H1 (cell line): ENCODE measurements around the gene C20orf202. TPM values are rescaled to one million over a fixed set of nuclear protein-coding genes. Genes with fewer than 3 reads are reported as not detected.

Experiments
- CTCF ChIA-PET: fragments of 300-600 bp; sonication (Branson Sonifier 250); formaldehyde crosslinking; loops from one replicate; lab custom pipeline; 2021; ENCODE audit not compliant: partially characterized antibody; lab: Charles Lee
- POLR2A ChIA-PET: fragments of 300-600 bp; sonication (Branson Sonifier 250); formaldehyde crosslinking; loops from one replicate; lab custom pipeline; 2021; ENCODE audit warnings: inconsistent platforms; ENCODE audit not compliant: partially characterized antibody; lab: Charles Lee
- DNase-seq, 2 experiments: peaks; one replicate each; pipeline versions ENCODE4 v3.0.0 to v3.0.0-alpha.2; 2010 to 2022; ENCODE audit warnings: low spot score in 2 of 2, low read depth in 1 of 2, mixed read lengths in 1 of 2
- FAIRE-seq: peaks from 2 replicates; lab custom pipeline; 2011; peaks lifted over from hg19 to GRCh38; lab: Jason Lieb, UNC
- H2AFZ ChIP-seq: 2 replicates; pipeline ENCODE4 v1.8.1; 2012; ENCODE audit warnings: low read length, inconsistent platforms
- H2AK5ac ChIP-seq: 2 replicates; pipeline ENCODE4 v1.6.1; 2013; ENCODE audit warnings: low read depth, low read length
- H2BK120ac ChIP-seq: replicated peaks from 2 replicates; pipeline ENCODE3; 2013; ENCODE audit warnings: low read depth, low read length, inconsistent platforms
- H2BK12ac ChIP-seq: 2 replicates; pipeline ENCODE4 v1.6.1; 2013; ENCODE audit warnings: low read depth, low read length
- H2BK15ac ChIP-seq: 2 replicates; pipeline ENCODE4 v1.6.1; 2013; ENCODE audit warnings: low read length
- H2BK20ac ChIP-seq: 2 replicates; pipeline ENCODE4 v1.6.1; 2013; ENCODE audit warnings: low read length
- H2BK5ac ChIP-seq: 2 replicates; pipeline ENCODE4 v1.6.1; 2013; ENCODE audit warnings: low read depth, low read length
- H3K14ac ChIP-seq: 2 replicates; pipeline ENCODE4 v1.6.1; 2013; ENCODE audit warnings: inconsistent platforms; ENCODE audit not compliant: insufficient read length
- H3K18ac ChIP-seq: 2 replicates; pipeline ENCODE4 v1.6.1; 2013; ENCODE audit warnings: low read length; ENCODE audit errors: extremely low read depth
- H3K23ac ChIP-seq: 2 replicates; pipeline ENCODE4 v1.6.1; 2013; ENCODE audit warnings: inconsistent platforms; ENCODE audit not compliant: insufficient read length
- H3K23me2 ChIP-seq: 2 replicates; pipeline ENCODE4 v1.6.1; 2013; ENCODE audit warnings: low read depth, low read length
- H3K27ac ChIP-seq: 2 replicates; pipeline ENCODE4 v1.6.1; 2011; ENCODE audit warnings: low read depth, low read length, inconsistent platforms
- H3K27me3 ChIP-seq, 4 experiments: replicated peaks in 1 of 4; 1 replicate in 1 of 4; 2 replicates in 3 of 4; pipeline versions ENCODE4 v1.6.1 to v1.8.1; 2011 to 2013; ENCODE audit warnings: low read length in 3 of 4, mild to moderate bottlenecking in 3 of 4, inconsistent platforms in 2 of 4, mixed read lengths in 2 of 4, moderate library complexity in 1 of 4; ENCODE audit not compliant: control insufficient read depth in 3 of 4, insufficient read depth in 3 of 4; ENCODE audit errors: extremely low read depth in 1 of 4
- H3K36me3 ChIP-seq, 4 experiments: 2 replicates each; pipeline versions ENCODE4 v1.6.1 to v1.8.1; 2011 to 2013; ENCODE audit warnings: mild to moderate bottlenecking in 4 of 4, low read length in 3 of 4, moderate library complexity in 2 of 4, control low read depth in 1 of 4, inconsistent platforms in 1 of 4; ENCODE audit not compliant: insufficient read depth in 4 of 4, control insufficient read depth in 2 of 4
- H3K4ac ChIP-seq: replicated peaks from 2 replicates; pipeline ENCODE3; 2013; ENCODE audit warnings: low read length, low read depth, mixed read lengths, inconsistent platforms; ENCODE audit not compliant: insufficient read length
- H3K4me1 ChIP-seq, 4 experiments: replicated peaks in 1 of 4; 1 replicate in 1 of 4; 2 replicates in 3 of 4; pipeline versions ENCODE4 v1.6.1 to v1.8.1; 2011 to 2013; ENCODE audit warnings: low read length in 3 of 4, inconsistent platforms in 2 of 4, mixed read lengths in 1 of 4; ENCODE audit not compliant: insufficient read depth in 4 of 4, control insufficient read depth in 3 of 4
- H3K4me2 ChIP-seq, 2 experiments: 2 replicates each; pipeline versions ENCODE4 v1.6.1 to v1.8.1; 2011 to 2013; ENCODE audit warnings: low read depth in 2 of 2, low read length in 2 of 2, control low read depth in 1 of 2, inconsistent platforms in 1 of 2, mild to moderate bottlenecking in 1 of 2; ENCODE audit not compliant: insufficient read depth in 1 of 2
- H3K4me3 ChIP-seq, 4 experiments: fragments of 200-600, 300-600 bp in 1 of 4; sonication (generic), shearing (Covaris generic), sonication (Bioruptor Twin) in 1 of 4; 2 replicates each; pipeline versions ENCODE4 v1.5.1 to v1.8.1; 2011 to 2016; ENCODE audit warnings: low read length in 4 of 4, low read depth in 3 of 4, control low read depth in 2 of 4, inconsistent platforms in 2 of 4, mild to moderate bottlenecking in 2 of 4, mixed read lengths in 1 of 4, moderate library complexity in 1 of 4; ENCODE audit not compliant: insufficient read depth in 2 of 4; ENCODE audit errors: extremely low read depth in 1 of 4
- H3K56ac ChIP-seq: replicated peaks from 2 replicates; pipeline ENCODE3; 2013; ENCODE audit warnings: low read depth, mild to moderate bottlenecking, mixed read lengths, low read length, inconsistent platforms; ENCODE audit not compliant: insufficient read length
- H3K79me1 ChIP-seq: 2 replicates; pipeline ENCODE4 v1.6.1; 2013; ENCODE audit warnings: low read depth, low read length, control low read depth
- H3K79me2 ChIP-seq, 2 experiments: 2 replicates each; pipeline versions ENCODE4 v1.6.1 to v1.8.1; 2012 to 2013; ENCODE audit warnings: low read length in 2 of 2, mild to moderate bottlenecking in 2 of 2, inconsistent platforms in 1 of 2; ENCODE audit not compliant: insufficient read depth in 2 of 2, control insufficient read depth in 1 of 2
- H3K9ac ChIP-seq, 4 experiments: replicated peaks in 1 of 4; 1 replicate in 1 of 4; 2 replicates in 3 of 4; pipeline versions ENCODE4 v1.6.1 to v1.8.1; 2011 to 2013; ENCODE audit warnings: low read depth in 3 of 4, low read length in 3 of 4, control low read depth in 2 of 4, mild to moderate bottlenecking in 2 of 4, moderate library complexity in 2 of 4, inconsistent platforms in 1 of 4; ENCODE audit errors: extremely low read depth in 1 of 4
- H3K9me3 ChIP-seq, 2 experiments: 2 replicates each; pipeline versions ENCODE4 v1.6.1 to v1.8.1; 2012 to 2013; ENCODE audit warnings: mild to moderate bottlenecking in 2 of 2, moderate library complexity in 2 of 2, control low read depth in 1 of 2, inconsistent platforms in 1 of 2, low read depth in 1 of 2, low read length in 1 of 2, mixed read lengths in 1 of 2; ENCODE audit not compliant: insufficient read depth in 2 of 2
- H4K20me1 ChIP-seq, 2 experiments: replicated peaks in 1 of 2; 2 replicates each; pipeline versions ENCODE3 to v1.8.1; 2011 to 2013; ENCODE audit warnings: inconsistent platforms in 2 of 2, low read length in 2 of 2, mild to moderate bottlenecking in 1 of 2; ENCODE audit not compliant: insufficient read depth in 2 of 2, control insufficient read depth in 1 of 2
- H4K5ac ChIP-seq: 2 replicates; pipeline ENCODE4 v1.6.1; 2013; ENCODE audit warnings: low read length, low read depth, mixed read lengths, inconsistent platforms; ENCODE audit not compliant: insufficient read length
- H4K8ac ChIP-seq: 2 replicates; pipeline ENCODE4 v1.8.0; 2013; ENCODE audit warnings: mild to moderate bottlenecking, moderate library complexity, low read length, inconsistent platforms; ENCODE audit not compliant: insufficient read depth; ENCODE audit errors: extremely low read depth
- H4K91ac ChIP-seq: replicated peaks from 2 replicates; pipeline ENCODE3; 2013; ENCODE audit warnings: low read length, mixed read lengths, inconsistent platforms; ENCODE audit not compliant: insufficient read length
- SIN3A ChIP-seq, 2 experiments: IDR thresholded peaks in 1 of 2; conservative IDR thresholded peaks in 1 of 2; 2 replicates each; pipeline ENCODE4 v1.6.1; 2011 to 2012; ENCODE audit warnings: low read length in 2 of 2, improper control_type of control experiment in 1 of 2, low read depth in 1 of 2, mild to moderate bottlenecking in 1 of 2
- SP4 ChIP-seq: IDR thresholded peaks from 2 replicates; pipeline ENCODE4 v1.6.1; 2012; ENCODE audit warnings: low read length, inconsistent platforms
- WGBS, 2 experiments: shearing (Covaris generic) in 1 of 2; methylation state at CpG; one replicate each; pipeline versions ENCODE4 v1.1.6 to v1.1.7; 2013 to 2015; ENCODE audit warnings: low lambda C conversion rate in 2 of 2, mixed read lengths in 2 of 2, inconsistent platforms in 1 of 2, low coverage in 1 of 2, missing lambda C conversion rate in 1 of 2; ENCODE audit not compliant: insufficient replicate concordance in 2 of 2, insufficient coverage in 1 of 2, insufficient read length in 1 of 2; ENCODE audit errors: extremely low coverage in 1 of 2, missing lambda C conversion rate in 1 of 2; 5-methylcytosine and 5-hydroxymethylcytosine counted together
- polyA plus RNA-seq, 7 experiments: library from polyadenylated mRNA; depleted of rRNA in 3 of 7; stranded (reverse) in 5 of 7; unstranded in 2 of 7; fragments of >200 nt in 5 of 7; fragments of 200-250 nt in 2 of 7; gene quantifications; 1 replicate in 5 of 7; 2 replicates in 1 of 7; 4 replicates in 1 of 7; pipeline versions ENCODE4 v1.2.1 to v1.2.3, GENCODE V29; 2011 to 2013; ENCODE audit warnings: missing spikeins in 2 of 7, mixed read lengths in 2 of 7
- total RNA-seq: library from RNA; stranded (reverse); fragmentation: NEBNext Ultra II Directional; extraction: Animal tissue kit (Norgen Biotek cat#: 25700); gene quantifications from 2 replicates; pipeline ENCODE4 v1.2.1, GENCODE V29; 2021

Gene C20orf202
- total and polyA plus RNA-seq, 2 of the 8 experiments (the other 6 are each of a cell fraction or from before 2014, with no cell fraction given): 0.12 TPM; not detected in 1

DNA sequence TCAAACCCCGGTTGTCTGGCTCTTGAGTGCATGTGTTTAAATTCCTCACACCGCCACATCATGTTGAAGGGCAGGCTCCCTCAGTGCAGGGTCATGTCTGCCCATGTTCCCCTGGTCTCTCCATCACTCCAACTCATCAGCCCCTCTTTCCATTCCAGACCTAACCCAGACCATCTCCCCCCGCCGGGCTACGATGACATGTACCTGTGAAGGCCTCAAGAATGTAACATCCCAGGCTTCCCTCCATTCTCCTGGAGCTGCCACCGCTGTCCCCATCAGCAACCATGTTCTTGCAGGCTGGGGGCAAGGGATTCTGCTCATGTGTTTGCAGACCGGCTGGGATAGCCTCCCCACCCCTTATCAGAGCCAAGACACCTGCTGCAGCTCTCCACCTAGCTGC is 38.4 kb upstream of the C20orf202 start:
- H2BK15ac ChIP-seq: no peak overlapping the region
- H4K20me1 ChIP-seq: peaks cover 0 to 17% of the 10 kb centered on the region in 2 experiments
- DNase-seq (no peak), FAIRE-seq (no peak)
- H3K27me3 ChIP-seq: no peaks in the 10 kb centered on the region
- H4K5ac ChIP-seq: no peak overlapping the region
- H3K27ac ChIP-seq: no peak overlapping the region
- H3K79me1 ChIP-seq: no peaks in the 10 kb centered on the region; the same call in 1 of the 2 replicates
- H2BK12ac ChIP-seq: no peak overlapping the region
- H3K4ac ChIP-seq: no peak overlapping the region
- H3K9me3 ChIP-seq: no peaks in the 10 kb centered on the region
- no peaks in the 10 kb centered on the region for H3K79me2 ChIP-seq
- H3K14ac ChIP-seq: no peak overlapping the region
- H3K36me3 ChIP-seq: peaks cover 14 to 61% (median 47%) of the 10 kb centered on the region in 4 experiments; a peak in 7 of 8 replicates
- WGBS, 2 experiments: 89% methylated on average over 7 of the region's 7 CpGs; no CpG with 5 or more reads in 1 of the 2 experiments
- H3K9ac ChIP-seq: no peak overlapping the region
- H4K91ac ChIP-seq: no peak overlapping the region
- no peak overlapping the region for H3K4me2 ChIP-seq
- no peak overlapping the region for H3K56ac ChIP-seq
- no peak overlapping the region for H3K23ac ChIP-seq
- no peak overlapping the region for H2BK20ac ChIP-seq
- H2BK120ac ChIP-seq: no peak overlapping the region
- H3K18ac ChIP-seq: no peak overlapping the region
- H2AK5ac ChIP-seq: no peak overlapping the region
- H3K23me2 ChIP-seq: no peaks in the 10 kb centered on the region
- H2BK5ac ChIP-seq: no peak overlapping the region
- ChIA-PET CTCF (interaction anchor here (1.3 kb wide), 1 partner anchor 12 kb away, joined by 3 read pairs; no protein-coding TSS in a partner anchor), POLR2A (no interaction called here)
- no peak overlapping the region for H2AFZ ChIP-seq
- H3K4me3 ChIP-seq: no peak overlapping the region
- no peak overlapping the region for H4K8ac ChIP-seq
- no peaks in the 10 kb centered on the region for H3K4me1 ChIP-seq
- TF ChIP-seq SP4 (no peak), SIN3A (conservative IDR thresholded peaks at IDR 0.05 in 1 of 2, IDR thresholded peaks at IDR 0.05 in 1 of 2; ENCODE audit: low read depth in 1 of 2, low read length in 2 of 2) (no peak)
